ENCODE results near the gene CEP164. TPM values are rescaled to one million over a fixed set of nuclear protein-coding genes. Genes with fewer than 3 reads are reported as not detected.

Gene CEP164
- total and polyA plus RNA-seq, 9 of the 15 experiments (the other 6 are each of a cell fraction or from before 2014, with no cell fraction given), result 2.1 to 16.5 (median 10.4) TPM

DNA sequence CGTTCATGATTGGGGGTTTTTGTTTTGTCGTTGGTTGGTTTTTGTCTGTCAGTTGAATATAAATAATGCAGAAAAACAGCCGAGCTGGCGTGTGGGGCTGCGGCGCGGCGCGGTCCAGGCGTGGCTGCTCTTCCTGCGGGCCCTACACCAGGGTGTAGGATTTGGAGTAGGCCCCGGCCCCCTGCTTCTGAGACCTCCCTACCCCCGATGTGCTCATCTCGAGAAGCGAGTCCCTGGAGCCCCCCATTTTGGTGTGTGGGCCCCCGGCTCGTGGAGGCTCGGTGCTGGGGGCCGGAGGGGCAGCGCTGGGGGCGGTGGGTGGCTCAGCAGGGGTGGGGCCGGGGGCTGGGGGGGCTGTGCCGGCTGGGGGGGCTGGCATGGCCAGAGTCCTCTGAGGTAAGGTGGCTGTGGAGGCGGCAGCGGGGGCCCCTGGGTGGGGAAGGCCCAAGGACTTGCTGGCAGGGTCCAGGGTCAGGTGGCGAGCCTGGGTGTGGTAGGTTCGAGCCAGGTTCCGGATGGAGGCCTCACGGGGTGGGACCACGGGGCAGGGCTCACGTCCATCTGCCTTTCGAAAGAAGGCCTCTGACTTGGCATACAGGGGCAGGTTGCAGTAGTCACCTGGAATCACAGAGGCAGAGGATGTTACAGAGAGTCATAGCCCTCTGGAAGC lies 100.7 kb downstream of the CEP164 start:
- TF ChIP-seq ASH1L (IDR thresholded peaks at IDR 0.05; ENCODE audit: borderline replicate concordance, low read depth, partially characterized antibody) (no peak), SAFB2 (IDR thresholded peaks at IDR 0.05; ENCODE audit: borderline replicate concordance, low read depth, low read length, severe bottlenecking) (no peak), EZH2 (IDR thresholded peaks at IDR 0.05; ENCODE audit: borderline replicate concordance, low read depth, low read length) (no peak), RFX7 (CRISPR knock-in tag; IDR thresholded peaks at IDR 0.05) (no peak)
- TF ChIP-seq, protein P1, sequence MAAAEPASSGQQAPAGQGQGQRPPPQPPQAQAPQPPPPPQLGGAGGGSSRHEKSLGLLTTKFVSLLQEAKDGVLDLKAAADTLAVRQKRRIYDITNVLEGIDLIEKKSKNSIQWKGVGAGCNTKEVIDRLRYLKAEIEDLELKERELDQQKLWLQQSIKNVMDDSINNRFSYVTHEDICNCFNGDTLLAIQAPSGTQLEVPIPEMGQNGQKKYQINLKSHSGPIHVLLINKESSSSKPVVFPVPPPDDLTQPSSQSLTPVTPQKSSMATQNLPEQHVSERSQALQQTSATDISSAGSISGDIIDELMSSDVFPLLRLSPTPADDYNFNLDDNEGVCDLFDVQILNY (CRISPR knock-in tag; IDR thresholded peaks at IDR 0.05), result no peak
- no TSS peak for BruUV-seq (replicated peaks)
- Histone ChIP-seq H3K79me2 (ENCODE audit: control insufficient read depth, insufficient read depth, low read length) (no peaks in the 10 kb centered on the region), H3K27ac (ENCODE audit: extremely low read depth, low read depth, low read length) (no peak overlapping the region), H3K27me3 (ENCODE audit: control insufficient read depth in 2 of 2, insufficient read depth in 2 of 2, low read length in 2 of 2) (peaks cover 16 to 59% of the 10 kb centered on the region in 2 experiments), H3K4me1 (replicated peaks in 1 of 2; ENCODE audit: control insufficient read depth in 2 of 2, insufficient read depth in 2 of 2, low read length in 2 of 2) (peaks cover 0 to 5% of the 10 kb centered on the region in 2 experiments; a peak in 3 of 5 replicates), H4K20me1 (replicated peaks; ENCODE audit: control insufficient read depth, insufficient read depth, low read length) (peaks cover 20% of the 10 kb centered on the region), H3K9me3 (replicated peaks; ENCODE audit: control insufficient read depth, insufficient read depth, low read depth, low read length) (no peaks in the 10 kb centered on the region), H2AFZ (ENCODE audit: low read depth, low read length) (no peak overlapping the region), H3K9ac (ENCODE audit: insufficient read depth in 1 of 2, low read depth in 2 of 2, low read length in 2 of 2) (no peak overlapping the region), H3K4me2 (ENCODE audit: insufficient read depth, low read length) (no peak overlapping the region), H3K9me1 (ENCODE audit: control insufficient read depth, insufficient read depth, low read length) (no peaks in the 10 kb centered on the region), H3K4me3 (no peak overlapping the region), H3K36me3 (ENCODE audit: control insufficient read depth, insufficient read depth, low read length) (no peaks in the 10 kb centered on the region)
- DNase-seq (ENCODE audit: extremely low read depth in 1 of 4, low spot score in 3 of 4) (no peak), FAIRE-seq (no peak), ATAC-seq (no peak)
- in situ Hi-C loops (cut with MboI), result loop anchor here (10.0 kb wide), 1 partner anchor 626 kb away; no protein-coding TSS in a partner anchor
- 10% methylated on average over 22 of the region's 32 CpGs for WGBS (ENCODE audit: insufficient coverage, low coverage, missing lambda C conversion rate)
- intact Hi-C loops (cut with micrococcal nuclease), result loop anchor here (2.0 to 10.0 kb wide), 2 partner anchors 380 to 516 kb away; no protein-coding TSS in a partner anchor
- ChIA-PET POLR2A (interaction anchor here (1.0 to 1.3 kb wide), 2 partner anchors 38 to 99 kb away, joined by 3 to 4 read pairs; no protein-coding TSS in a partner anchor), CTCF (ENCODE audit: low intra/inter-chr PET ratio) (no interaction called here)
